Karpas-422 (cell line): ENCODE results near the gene OVOL1. TPM values are rescaled to one million over a fixed set of nuclear protein-coding genes. Genes with fewer than 3 reads are reported as not detected.
"Not testable (repeated sequence)": the region's sequence is repeated elsewhere in the genome, so short reads cannot be mapped to it uniquely, and the experiment has no call there.

Experiments used
- DNase-seq: peaks from one replicate; pipeline ENCODE4 v3.0.0-alpha.2; 2015
- H2AFZ ChIP-seq: fragments of 200-600 bp; sonication (generic); 2 replicates; pipeline ENCODE4 v1.6.1; 2014; ENCODE audit warnings: antibody characterized with exemption, low read length, mixed read lengths
- H3K27ac ChIP-seq: fragments of 200-600 bp; sonication (generic); 2 replicates; pipeline ENCODE4 v1.5.1; 2014; ENCODE audit warnings: mild to moderate bottlenecking, low read length, moderate library complexity
- H3K27me3 ChIP-seq: fragments of 200-600 bp; sonication (generic); 2 replicates; pipeline ENCODE4 v1.6.1; 2014; ENCODE audit warnings: low read length, mixed read lengths
- H3K36me3 ChIP-seq: fragments of 200-600 bp; sonication (generic); 2 replicates; pipeline ENCODE4 v1.6.1; 2014; ENCODE audit warnings: low read length, mixed read lengths; ENCODE audit not compliant: insufficient read depth
- H3K4me1 ChIP-seq: fragments of 200-600 bp; sonication (generic); 2 replicates; pipeline ENCODE4 v1.6.1; 2014; ENCODE audit warnings: mild to moderate bottlenecking, low read length, mixed read lengths
- H3K4me2 ChIP-seq: fragments of 200-600 bp; sonication (generic); 2 replicates; pipeline ENCODE4 v1.6.1; 2014; ENCODE audit warnings: low read length, low read depth, mild to moderate bottlenecking; ENCODE audit not compliant: poor library complexity, severe bottlenecking
- H3K4me3 ChIP-seq: fragments of 200-600 bp; sonication (generic); 2 replicates; pipeline ENCODE4 v1.5.1; 2014; ENCODE audit warnings: mild to moderate bottlenecking, antibody characterized with exemption, low read length, mixed read lengths
- H3K79me2 ChIP-seq: fragments of 200-600 bp; sonication (generic); 2 replicates; pipeline ENCODE4 v1.6.1; 2014; ENCODE audit warnings: mild to moderate bottlenecking, low read length, mixed read lengths
- H3K9ac ChIP-seq: fragments of 200-600 bp; sonication (generic); 2 replicates; pipeline ENCODE4 v1.6.0; 2014; ENCODE audit warnings: low read length
- H3K9me2 ChIP-seq: fragments of 200-600 bp; sonication (generic), shearing (Covaris generic); replicated peaks from 2 replicates; pipeline ENCODE4 v1.6.0; 2014; ENCODE audit warnings: mild to moderate bottlenecking, low read length, moderate library complexity; ENCODE audit not compliant: insufficient read depth
- H3K9me3 ChIP-seq: fragments of 300-700, 200-600 bp; sonication (generic); 2 replicates; pipeline ENCODE4 v1.6.1; 2014; ENCODE audit warnings: low read length, mixed read lengths
- H4K20me1 ChIP-seq: fragments of 200-600 bp; sonication (generic); 2 replicates; pipeline ENCODE4 v1.6.1; 2014; ENCODE audit warnings: mild to moderate bottlenecking, antibody characterized with exemption, low read length, low read depth; ENCODE audit not compliant: insufficient read depth
- total RNA-seq: library from RNA; depleted of rRNA; stranded (reverse); fragments of >200 nt; shearing (Covaris generic); gene quantifications from 2 replicates; pipeline ENCODE4 v1.2.3, GENCODE V29; 2014; ENCODE audit warnings: low replicate concordance

OVOL1 gene
- total RNA-seq, 1 experiment from 2014 or later, result not detected

- H3K9me3 ChIP-seq, H3K4me3 ChIP-seq, H3K79me2 ChIP-seq, H4K20me1 ChIP-seq, H3K27me3 ChIP-seq, H3K9ac ChIP-seq, H3K4me2 ChIP-seq, H2AFZ ChIP-seq, H3K4me1 ChIP-seq, DNase-seq, H3K27ac ChIP-seq, H3K36me3 ChIP-seq, H3K9me2 ChIP-seq: not testable (repeated sequence)
These were observed 24.7 kb upstream of the OVOL1 start for GRCh38 chr11:65762169-65762568.

GRCh38 chr11:65762816-65763215 lies 24.0 kb upstream of the OVOL1 start:
- not testable (repeated sequence) for H3K36me3 ChIP-seq, H3K4me2 ChIP-seq, H3K4me3 ChIP-seq, H3K27ac ChIP-seq, DNase-seq, H3K4me1 ChIP-seq, H3K9me2 ChIP-seq, H2AFZ ChIP-seq, H3K79me2 ChIP-seq, H3K9ac ChIP-seq, H3K9me3 ChIP-seq, H3K27me3 ChIP-seq, H4K20me1 ChIP-seq

- Histone ChIP-seq H4K20me1 (no peaks in the 10 kb centered on the region), H2AFZ (no peak overlapping the region), H3K4me1 (no peaks in the 10 kb centered on the region), H3K9me2 (no peaks in the 10 kb centered on the region), H3K27ac (no peak overlapping the region), H3K4me3 (no peak overlapping the region), H3K36me3 (no peaks in the 10 kb centered on the region), H3K4me2 (no peak overlapping the region), H3K79me2 (no peaks in the 10 kb centered on the region), H3K9ac (no peak overlapping the region), H3K27me3 (no peaks in the 10 kb centered on the region), H3K9me3 (no peaks in the 10 kb centered on the region)
- DNase-seq, result no peak
These were observed 22.4 kb upstream of the OVOL1 start for GRCh38 chr11:65764434-65764833.

DNA sequence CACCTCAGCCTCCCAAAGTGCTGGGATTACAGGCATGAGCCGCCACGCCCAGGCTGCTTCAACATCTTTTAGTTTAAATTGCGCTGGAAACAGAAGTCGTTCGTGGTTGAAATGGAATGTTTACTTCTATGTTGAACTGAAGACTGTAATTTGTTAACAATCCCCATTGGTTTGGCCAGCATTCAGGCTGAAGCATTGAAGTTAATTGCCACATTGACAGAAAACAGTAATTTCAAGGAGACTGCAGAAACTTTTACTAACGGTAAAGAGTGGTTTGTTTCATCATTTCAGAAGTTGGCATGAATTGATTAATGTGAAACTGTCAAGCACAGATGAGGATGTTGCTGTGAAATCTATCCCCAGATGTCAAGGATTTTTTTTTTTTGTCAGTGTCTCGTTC lies 20.3 kb upstream of the OVOL1 start:
- no peak overlapping the region for H3K27ac ChIP-seq
- H3K9ac ChIP-seq, result no peak overlapping the region
- no peaks in the 10 kb centered on the region for H4K20me1 ChIP-seq
- no peaks in the 10 kb centered on the region for H3K79me2 ChIP-seq
- H3K9me2 ChIP-seq, result no peaks in the 10 kb centered on the region
- no peaks in the 10 kb centered on the region for H3K9me3 ChIP-seq
- H3K4me3 ChIP-seq, result no peak overlapping the region
- no peaks in the 10 kb centered on the region for H3K4me1 ChIP-seq
- H2AFZ ChIP-seq, result no peak overlapping the region
- no peaks in the 10 kb centered on the region for H3K27me3 ChIP-seq
- H3K4me2 ChIP-seq, result no peak overlapping the region
- no peak for DNase-seq
- H3K36me3 ChIP-seq, result no peaks in the 10 kb centered on the region

GRCh38 chr11:65767406-65767805 lies 19.5 kb upstream of the OVOL1 start:
- Histone ChIP-seq H4K20me1 (no peaks in the 10 kb centered on the region), H3K4me1 (no peaks in the 10 kb centered on the region), H3K9ac (no peak overlapping the region), H3K27ac (no peak overlapping the region), H3K36me3 (no peaks in the 10 kb centered on the region), H3K9me3 (no peaks in the 10 kb centered on the region), H3K4me2 (no peak overlapping the region), H3K79me2 (no peaks in the 10 kb centered on the region), H3K4me3 (no peak overlapping the region), H2AFZ (no peak overlapping the region), H3K27me3 (no peaks in the 10 kb centered on the region), H3K9me2 (no peaks in the 10 kb centered on the region)
- no peak for DNase-seq

- H3K4me1 ChIP-seq, H3K4me3 ChIP-seq, H3K9me2 ChIP-seq, H3K27ac ChIP-seq, H4K20me1 ChIP-seq, H3K9me3 ChIP-seq, H3K9ac ChIP-seq, H3K27me3 ChIP-seq, H3K36me3 ChIP-seq, DNase-seq, H3K79me2 ChIP-seq, H3K4me2 ChIP-seq, H2AFZ ChIP-seq: not testable (repeated sequence)
These were observed 19.1 kb upstream of the OVOL1 start for GRCh38 chr11:65767806-65768205.

GRCh38 chr11:65770951-65771567 lies 15.8 kb upstream of the OVOL1 start:
- H3K27me3 ChIP-seq, result no peaks in the 10 kb centered on the region
- no peak overlapping the region for H3K9ac ChIP-seq
- H3K4me1 ChIP-seq, result no peaks in the 10 kb centered on the region
- no peaks in the 10 kb centered on the region for H3K79me2 ChIP-seq
- H3K36me3 ChIP-seq, result no peaks in the 10 kb centered on the region
- no peak for DNase-seq
- H3K9me2 ChIP-seq, result no peaks in the 10 kb centered on the region
- H4K20me1 ChIP-seq, result peaks cover 10% of the 10 kb centered on the region; the same call in 1 of the 2 replicates
- H3K4me2 ChIP-seq, result no peak overlapping the region
- H3K9me3 ChIP-seq, result no peaks in the 10 kb centered on the region
- H2AFZ ChIP-seq, result no peak overlapping the region
- no peak overlapping the region for H3K27ac ChIP-seq
- H3K4me3 ChIP-seq, result no peak overlapping the region

- no peak overlapping the region for H3K4me3 ChIP-seq
- no peak for DNase-seq
- no peaks in the 10 kb centered on the region for H3K36me3 ChIP-seq
- H3K9me2 ChIP-seq, result no peaks in the 10 kb centered on the region
- H2AFZ ChIP-seq, result no peak overlapping the region
- no peaks in the 10 kb centered on the region for H3K27me3 ChIP-seq
- no peak overlapping the region for H3K4me2 ChIP-seq
- H3K27ac ChIP-seq, result no peak overlapping the region
- peaks cover 15% of the 10 kb centered on the region; the same call in 1 of the 2 replicates for H4K20me1 ChIP-seq
- no peak overlapping the region for H3K9ac ChIP-seq
- no peaks in the 10 kb centered on the region for H3K79me2 ChIP-seq
- H3K4me1 ChIP-seq, result no peaks in the 10 kb centered on the region
- no peaks in the 10 kb centered on the region for H3K9me3 ChIP-seq
These were observed 15.2 kb upstream of the OVOL1 start for GRCh38 chr11:65771589-65772112.
